NCI-H1930 (cell line): ENCODE measurements around the gene PKHD1.

Source experiments
- DNase-seq, 2 experiments: peaks; one replicate each; lab custom pipeline; 2025; lab: John Stamatoyannopoulos, UW

The PKHD1 gene

DNA sequence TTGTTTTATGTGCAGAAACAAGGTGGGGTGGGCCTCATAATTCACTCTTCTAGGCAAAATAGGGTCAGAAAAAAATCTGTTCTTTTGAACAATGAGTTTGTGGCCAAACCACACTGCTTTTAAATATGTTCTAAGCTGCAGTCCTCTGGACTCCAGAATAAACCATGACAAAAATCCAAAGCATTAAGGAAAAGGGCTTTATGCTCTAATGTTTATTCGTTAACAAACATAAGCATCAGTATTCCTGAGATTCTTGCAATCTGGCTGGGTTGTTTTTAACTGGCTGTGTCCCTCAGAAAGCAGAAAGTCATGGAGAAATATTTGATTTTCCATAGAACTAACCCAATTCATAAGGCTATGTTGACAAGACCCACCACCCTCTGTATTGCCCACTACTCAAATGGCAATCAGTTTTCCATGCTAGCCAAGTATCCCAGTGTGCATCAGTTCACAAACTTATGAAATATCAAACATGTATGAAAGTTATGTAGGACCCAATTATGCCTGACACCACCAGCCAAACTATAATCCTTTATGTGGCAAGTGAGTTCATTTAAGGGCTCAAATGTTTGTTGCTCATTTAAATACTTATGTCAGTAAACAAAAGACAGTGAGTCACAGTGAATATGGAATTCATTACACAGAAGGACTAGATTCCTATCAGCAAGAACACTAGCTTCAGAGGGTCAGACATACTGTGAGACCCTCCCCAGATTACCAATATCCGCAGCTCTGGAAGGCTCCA, 45.1 kb downstream of the PKHD1 start:
- no peak for DNase-seq

DNA sequence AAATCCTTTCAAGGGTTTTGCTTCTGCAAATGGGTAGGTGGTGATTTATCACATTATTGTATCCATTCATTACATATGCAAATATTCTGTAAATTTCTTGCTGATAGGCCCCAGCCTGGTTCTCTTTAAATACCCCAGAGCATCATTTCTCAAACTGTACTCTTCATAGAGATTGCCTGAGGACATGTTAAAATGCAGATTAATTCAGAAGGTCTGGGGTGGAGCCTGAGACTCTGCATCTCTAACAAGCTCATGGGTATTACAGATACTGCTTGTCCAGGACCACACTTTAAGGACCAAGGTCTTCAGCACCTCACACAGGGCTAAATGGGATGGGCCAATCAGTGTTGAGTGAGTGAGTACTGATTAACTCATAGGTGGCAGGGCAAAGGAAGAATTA, 46.3 kb downstream of the PKHD1 start:
- no peak for DNase-seq

DNA sequence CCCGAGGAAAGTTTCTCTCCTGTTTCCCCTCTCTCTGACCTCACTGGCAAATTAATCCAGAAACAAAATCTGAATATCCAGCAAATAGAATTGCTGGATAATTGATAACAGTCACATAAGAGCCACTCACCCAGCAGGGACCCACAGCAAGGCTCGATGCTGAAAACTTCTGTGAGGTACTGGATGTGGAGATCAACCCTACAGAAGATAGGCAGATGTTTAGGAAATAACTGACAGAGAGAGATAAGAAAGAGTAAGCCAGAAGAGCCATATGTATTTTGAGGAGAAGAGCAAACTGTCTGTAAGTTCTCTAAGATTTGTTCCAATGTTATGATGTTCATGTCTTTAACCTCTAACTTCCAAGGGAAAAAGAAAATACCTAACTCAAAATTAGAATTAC, 59.7 kb downstream of the PKHD1 start:
- no peak for DNase-seq

DNA sequence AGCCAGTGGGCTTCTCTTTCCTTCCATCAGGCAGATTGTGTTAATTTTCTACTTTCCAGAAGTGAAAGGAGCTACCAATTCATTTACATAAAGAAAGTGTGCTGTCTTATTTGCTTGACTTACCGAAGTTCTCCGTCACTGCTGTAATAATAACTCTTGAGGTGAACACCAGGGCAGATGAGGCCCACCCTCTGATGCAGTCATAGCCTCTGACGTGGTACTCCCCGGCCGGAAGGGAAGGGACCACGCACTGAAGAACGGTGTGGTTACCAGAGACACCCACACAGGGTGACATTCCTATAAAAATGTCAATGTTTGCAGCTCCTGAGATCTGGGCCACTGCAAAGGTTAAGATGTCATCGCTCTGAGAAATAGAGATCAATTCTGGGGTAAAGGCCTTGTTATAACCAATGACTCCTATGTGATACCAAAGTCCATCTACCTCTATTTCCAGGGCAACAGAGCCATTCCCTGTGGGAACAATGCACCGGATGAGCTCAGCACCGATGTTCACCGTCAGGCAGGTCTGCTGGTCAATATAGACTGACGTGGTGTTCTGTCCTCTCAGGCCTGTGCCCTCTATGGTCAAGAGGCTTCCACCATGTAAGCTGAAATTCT, 62.9 kb downstream of the PKHD1 start:
- DNase-seq: no peak

DNA sequence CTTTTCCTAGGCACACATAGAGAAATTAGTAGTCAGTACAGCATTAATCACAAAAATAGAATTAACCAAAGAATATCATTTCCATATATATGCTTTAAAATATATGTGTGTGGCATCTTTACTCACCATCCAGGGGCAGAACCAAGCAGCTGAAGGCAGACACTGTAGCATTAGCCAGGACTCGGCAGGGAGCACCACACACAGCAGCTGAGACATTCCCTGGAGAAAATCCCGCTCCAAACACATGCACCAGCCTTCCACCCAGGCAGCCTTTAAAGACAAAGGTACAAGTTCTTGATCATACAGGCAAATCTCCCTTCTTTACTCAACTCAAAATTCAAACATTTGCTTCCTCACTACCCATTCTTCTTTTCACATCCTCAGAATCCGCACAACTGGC, 64.7 kb downstream of the PKHD1 start:
- no peak for DNase-seq

DNA sequence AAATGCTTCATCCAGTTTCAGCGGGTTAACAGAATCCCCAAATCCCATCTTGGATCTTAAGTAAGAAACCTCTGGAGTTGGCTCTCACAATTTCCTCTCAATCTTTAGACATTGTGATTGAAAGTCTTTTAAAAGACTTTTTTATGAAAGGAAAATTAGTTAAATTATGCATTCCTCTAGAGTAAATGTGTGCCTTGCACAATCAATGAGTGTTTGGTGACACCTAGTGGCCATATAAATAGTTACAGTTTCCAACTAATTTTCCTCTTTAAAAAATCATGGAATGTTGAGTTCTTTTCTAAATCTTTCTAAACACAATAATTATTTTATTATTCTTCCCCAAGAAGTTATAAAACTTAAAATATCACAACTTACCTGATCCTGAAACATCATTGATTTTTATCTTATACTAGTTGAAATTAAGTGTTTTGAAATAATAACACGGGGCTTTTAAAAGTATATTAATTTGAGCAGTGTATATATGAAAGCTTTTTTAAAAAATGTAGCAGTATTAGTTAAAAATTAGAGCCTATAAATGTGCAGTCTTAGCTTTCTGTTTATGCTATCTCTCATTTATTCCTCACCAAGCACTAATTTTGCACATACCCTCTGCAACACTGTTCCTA, 66.4 kb downstream of the PKHD1 start:
- no peak for DNase-seq

DNA sequence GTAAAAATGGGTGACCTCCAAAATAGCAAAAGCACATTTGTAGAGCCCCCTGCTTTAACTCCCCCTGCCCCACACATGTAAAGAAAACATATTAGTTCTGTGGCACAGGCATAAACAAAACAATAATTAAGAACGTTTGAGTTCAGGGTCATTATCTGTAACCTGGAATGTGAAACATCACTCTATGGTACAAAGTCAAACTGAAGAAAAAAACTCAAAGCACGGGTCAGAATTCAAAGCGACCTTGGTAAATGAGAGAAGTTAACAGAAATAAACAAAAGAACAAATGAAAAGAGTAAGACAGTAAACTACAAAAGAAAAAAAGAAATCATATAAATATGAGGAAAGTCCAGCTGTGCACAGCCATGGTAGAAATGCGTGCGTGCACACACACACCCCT, 67.5 kb downstream of the PKHD1 start:
- DNase-seq: no peak

DNA sequence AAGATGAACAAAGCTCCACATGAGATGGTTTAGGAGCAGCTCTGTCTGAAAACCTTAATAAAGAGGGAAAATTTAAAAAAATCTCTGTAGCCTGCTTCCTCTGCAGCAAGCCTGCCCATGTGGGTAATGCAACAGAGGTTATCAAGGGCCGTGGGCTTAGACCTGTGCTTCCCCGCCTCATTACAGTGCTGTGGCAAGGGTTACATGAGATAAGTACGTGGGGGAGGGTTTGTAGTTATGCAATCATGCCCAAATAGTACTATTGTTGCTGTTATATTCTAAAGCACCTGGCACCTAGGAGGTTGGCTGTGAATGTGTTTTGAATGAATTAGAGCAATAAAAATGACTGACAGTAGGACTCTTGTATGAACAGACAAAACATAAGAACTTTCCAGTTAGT, 68.3 kb downstream of the PKHD1 start:
- DNase-seq: peak in 1 of 2 experiments; percentile 7

DNA sequence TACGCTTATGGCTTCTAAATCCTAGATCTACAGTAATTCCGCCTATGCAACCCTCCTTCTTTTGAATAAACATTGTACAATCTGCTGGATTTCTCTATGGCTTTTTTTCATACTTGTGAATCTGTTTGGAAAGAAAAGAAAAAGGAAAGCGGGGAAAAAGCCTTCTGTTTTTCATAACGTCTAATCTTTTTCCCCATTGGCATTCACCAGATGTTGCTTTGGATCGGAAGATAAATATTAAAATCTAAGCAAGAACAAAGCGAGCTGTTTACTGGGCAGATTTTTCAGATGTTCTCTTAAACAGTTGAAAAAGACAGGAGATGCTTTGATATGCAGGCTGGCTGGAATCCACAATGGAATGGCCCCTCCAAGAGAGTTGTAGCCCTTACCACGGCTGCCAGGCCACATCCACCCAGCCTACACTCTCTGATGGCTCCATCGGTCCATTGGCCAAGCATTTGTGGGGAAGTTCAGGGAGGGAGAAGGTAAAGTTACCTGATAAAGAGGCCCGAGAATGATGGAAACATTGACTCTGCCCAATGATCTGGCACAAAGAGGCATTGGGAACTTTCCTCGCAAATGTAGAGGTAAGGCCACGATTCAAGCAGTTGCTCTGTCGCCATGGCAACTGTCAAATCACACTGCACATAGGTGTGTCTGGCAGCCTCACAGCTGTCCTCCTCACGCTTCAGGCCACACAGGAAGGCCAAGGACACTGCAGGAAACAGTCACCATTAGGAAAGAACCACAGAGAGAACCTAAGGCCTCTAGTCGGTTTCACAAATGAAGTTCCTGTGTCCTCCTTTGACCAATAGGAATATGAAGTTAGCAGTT, 70.3 kb downstream of the PKHD1 start:
- DNase-seq: no peak

DNA sequence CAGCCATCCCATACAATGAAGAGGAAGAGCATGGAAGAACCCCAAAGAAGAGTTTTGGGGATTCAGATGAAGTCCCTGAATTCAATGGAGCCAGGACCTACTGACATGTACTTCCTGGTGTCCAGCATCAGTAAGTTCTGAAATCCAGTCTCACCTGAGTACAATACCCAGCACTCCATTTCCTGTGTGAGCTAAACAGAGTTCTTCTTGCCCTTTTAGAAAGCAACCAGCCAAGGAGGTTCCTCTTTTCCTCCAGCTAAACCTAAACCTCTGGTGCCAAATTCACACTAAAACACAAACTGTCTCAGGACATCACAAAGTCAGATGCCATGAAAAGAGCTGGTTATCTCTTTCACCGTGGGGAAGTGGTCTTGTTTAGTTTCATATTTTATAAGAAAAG, 71.5 kb downstream of the PKHD1 start:
- no peak for DNase-seq

DNA sequence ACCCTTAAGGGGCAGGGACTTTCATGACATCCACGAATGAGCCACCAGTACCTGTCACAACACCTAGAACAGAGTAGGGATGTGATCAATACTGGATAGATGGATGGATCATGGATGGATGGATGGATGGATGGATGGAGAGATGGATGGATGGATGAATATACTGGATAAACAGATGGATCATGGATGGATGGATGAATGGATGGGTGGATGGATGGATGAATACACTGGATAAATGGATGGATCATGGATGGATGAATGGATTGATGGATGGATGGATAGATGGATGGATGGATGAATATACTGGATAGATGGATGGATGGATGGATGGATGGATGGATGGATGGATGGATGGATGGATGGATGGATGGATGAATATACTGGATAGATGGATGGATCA, 73.0 kb downstream of the PKHD1 start:
- DNase-seq: no peak

DNA sequence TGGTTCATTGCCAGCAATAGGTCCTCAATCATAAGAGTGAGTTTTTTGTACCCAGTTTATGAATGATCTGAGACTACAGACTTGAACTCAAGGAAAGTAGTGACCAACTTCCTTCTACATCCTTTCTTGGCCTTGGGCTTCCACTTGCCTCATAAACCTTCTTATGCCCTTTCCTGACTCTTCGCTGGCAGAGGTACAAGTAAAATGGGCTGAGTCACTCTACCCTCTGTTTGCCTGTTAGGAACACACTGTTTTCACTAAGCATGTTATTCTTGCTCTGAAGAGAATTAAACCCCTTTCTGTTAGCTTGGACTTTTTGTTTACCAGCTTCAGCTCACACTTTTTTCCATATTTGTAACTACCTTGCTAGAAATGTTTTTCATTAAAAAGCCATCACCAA, 74.4 kb downstream of the PKHD1 start:
- no peak for DNase-seq

DNA sequence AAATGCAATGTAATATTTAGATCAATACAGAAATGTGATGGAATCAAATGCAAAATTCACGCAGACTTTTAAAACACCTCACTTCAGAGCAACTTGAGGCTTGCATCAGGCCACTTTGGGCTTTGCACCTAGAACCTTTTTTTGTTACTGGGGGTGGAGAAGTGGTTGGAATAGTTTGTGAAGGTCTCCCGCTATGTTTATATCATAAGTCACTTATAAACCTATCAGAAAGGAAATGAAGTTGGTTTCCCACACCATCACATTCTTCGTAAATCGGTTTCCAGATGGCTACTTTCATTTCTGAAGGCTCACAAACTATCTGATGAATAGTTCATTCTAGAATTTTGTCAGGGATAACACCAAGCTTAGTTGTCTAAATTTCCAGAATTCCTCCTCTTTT, 74.8 kb downstream of the PKHD1 start:
- DNase-seq: no peak

DNA sequence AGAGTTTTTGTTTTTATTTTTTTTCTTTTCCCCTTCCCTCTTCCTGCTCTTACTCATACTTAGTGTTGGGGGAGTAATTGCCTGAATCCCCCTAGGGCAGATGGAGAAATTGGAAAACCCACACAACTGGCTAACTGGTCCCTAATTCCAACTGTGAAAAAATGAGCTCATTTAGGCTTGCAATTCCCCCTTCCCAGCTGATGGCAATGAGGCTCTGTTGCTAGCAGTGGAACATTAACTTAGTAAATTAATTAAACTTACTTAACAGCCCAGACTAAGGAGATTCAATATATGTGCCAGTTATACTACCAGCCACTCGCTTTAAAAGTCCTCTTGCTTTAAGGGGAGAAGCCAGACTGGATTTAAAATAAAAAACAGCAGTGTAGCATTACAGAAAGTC, 76.6 kb downstream of the PKHD1 start:
- DNase-seq: no peak

DNA sequence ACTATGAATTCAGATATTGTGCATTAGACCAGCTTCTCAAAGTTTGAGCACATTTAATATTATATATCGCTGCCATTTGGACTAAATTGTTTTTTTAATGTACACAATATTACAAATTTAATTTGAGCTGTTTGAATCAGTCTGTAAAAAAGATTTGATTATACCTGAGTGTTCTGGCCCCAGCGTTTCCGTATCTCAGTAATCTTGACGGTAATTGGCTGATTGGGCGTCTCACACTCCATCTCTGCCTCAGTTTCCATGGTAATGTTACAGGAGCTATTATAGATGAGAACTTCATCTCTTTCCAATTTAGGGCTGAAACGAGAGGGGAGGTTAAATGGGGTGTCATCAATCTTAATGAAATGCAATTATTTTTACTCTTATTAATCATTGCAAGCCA, 77.3 kb downstream of the PKHD1 start:
- no peak for DNase-seq

DNA sequence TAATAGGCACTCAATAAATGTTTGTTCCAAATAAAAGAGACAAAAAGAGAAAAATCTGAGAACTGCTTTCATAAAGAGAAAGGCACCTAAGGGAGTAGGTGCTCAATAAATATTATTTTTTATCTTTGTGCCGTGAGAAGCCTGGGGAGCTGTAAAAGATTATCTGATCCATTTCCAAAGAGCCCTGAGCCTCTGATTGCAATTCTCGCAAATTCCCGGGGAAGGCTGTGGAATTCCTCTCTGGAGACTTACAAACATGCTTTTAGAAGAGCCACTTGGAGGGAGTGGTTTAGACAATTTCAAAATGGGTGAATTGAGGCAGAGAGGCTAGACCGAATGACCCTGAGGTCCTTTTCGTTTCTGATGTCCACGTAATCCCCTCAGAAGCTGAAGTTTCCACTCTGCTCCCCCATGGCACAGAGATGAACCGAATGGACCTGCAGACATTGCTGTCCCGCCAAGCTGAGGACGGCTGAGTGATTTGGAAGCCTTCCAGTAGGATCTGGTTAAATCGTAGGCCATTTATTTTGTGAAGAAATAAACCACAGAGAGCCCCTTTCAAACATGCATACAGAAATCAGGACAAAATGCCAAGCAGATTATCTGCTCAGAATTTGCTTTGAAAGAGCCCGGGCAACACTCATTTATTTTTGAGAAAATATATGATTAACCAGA, 77.8 kb downstream of the PKHD1 start:
- no peak for DNase-seq

DNA sequence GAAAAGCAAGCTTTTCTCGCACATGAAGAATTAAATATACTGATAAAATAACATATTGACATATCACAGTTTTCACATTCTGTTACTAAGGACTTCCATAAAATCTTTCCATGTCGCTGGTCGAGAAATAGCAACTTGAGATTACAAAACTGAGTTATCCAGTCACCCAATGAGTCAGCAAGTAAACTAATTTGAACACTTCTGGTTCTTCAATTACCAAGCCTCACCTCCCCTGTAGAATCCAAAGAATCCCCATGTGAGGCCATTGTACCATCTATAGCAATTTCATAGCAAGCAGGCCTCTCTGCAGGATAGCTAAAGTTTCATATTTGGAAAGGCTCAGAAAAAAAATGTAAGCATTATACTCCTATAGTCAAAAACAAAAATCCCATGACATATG, 87.3 kb downstream of the PKHD1 start:
- DNase-seq: no peak

DNA sequence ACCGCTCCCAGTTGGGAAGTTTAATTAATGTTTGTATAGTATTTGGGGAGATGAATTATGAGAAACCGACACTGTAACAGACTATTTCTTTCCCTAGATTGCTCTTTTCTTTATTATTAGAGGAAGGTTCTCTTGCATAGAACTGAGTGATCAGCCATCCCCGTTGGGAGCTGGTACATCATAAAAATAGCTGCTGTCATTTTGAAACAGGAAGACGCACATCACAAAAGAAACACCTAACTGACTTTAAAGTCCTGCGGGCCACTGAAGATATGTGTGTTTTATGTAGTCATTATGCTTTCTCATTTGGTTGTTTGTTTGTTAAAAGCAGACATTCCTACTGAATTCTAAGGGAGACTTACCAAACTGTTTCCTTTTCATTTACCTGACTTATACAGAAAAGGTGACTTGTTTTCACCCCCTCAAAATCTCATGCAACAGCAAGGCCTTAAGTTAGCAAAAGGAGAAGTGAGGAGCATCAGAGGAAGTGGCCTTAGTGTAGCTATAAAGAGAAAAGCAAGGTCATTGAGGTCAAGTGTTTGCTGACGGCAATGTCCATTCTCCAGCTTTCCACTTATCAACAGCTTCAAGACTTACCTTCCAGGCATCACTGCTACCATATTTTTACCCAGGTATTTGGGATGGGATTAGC, 91.0 kb downstream of the PKHD1 start:
- no peak for DNase-seq

DNA sequence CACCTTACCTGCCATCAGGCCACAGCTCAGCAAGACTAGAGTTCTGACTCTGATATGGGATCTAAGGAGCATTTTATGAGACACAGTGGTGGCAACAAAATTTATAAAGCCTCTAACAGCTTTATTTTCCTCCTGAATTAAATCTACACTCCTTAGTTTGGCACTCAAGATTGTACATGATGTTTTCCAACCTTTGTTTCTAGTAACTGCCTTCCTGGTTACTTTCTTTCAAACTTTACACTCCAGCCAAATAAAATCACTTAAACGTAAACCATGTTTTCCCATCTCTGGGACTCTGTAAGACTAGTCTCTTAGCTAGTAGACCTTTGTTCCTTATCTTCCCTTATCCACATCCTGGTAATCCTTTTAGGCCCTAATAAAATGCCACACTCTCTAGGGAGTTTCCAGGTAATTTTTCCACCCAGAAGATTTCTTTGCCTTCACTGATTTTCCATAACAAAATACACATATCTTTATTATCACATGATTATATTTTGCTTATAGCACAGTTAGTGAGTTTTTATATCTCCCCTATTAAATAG, 92.1 kb downstream of the PKHD1 start:
- no peak for DNase-seq

DNA sequence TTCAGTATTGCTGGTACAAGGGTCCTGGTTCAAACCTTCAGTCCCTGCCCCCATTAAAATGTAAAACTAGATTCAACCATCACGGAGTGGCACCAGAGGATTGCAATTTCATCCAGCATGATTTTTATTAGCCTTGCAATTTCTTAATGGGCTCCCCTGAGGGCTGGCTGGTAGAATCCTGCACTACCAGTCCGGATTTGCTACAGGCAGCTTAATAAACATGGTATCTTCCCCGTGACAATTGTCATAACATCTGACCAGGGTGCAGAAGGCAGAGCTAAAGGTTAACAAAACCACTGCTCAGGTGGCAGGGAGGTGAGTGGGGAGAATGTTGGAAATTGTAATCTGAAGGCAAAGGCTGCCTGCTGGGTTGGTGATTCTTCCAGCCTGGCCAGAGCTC, 94.5 kb downstream of the PKHD1 start:
- no peak for DNase-seq

DNA sequence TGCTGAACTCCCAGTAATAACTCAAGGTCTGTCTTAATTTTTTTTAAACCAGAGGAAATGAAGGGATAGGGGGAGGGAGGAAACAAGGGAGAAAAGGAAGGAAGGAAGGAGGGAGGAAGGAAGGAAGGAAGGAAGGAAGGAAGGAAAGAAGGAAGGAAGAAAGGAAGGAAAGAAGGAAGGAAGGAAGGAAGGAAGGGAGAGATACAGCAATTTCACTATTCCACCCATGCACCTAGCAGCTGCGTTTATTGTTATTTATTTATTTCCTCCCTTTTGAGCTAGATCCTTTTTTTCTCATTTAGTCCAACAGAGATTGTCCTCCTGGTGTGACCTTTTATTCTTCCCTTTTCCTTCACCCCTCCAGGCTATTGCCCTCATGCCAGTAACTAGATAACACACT, 97.6 kb downstream of the PKHD1 start:
- no peak for DNase-seq
